Motor neuron (in vitro differentiated cells): ENCODE results near the gene MAP6. TPM values are rescaled to one million over a fixed set of nuclear protein-coding genes. Genes with fewer than 3 reads are reported as not detected.

Source experiments
- ATAC-seq, 8 experiments: fragments of 200-7000 bp; cut with Tn5 transposase; replicated peaks in 6 of 8; 2 replicates each; pipeline ENCODE4 v1.8.0; 2021; ENCODE audit warnings: mild to moderate bottlenecking in 8 of 8, moderate library complexity in 8 of 8
- H3K27ac ChIP-seq, 2 donors: fragments of 250-450 bp; sonication (Bioruptor Pico); 2 replicates each; pipeline ENCODE4 v1.9.0; 2021; ENCODE audit warnings: antibody characterized with exemption in 2 of 2, mild to moderate bottlenecking in 2 of 2, moderate library complexity in 1 of 2
- H3K4me1 ChIP-seq, 2 donors: fragments of 250-450 bp; sonication (Bioruptor Pico); replicated peaks in 1 of 2; 2 replicates each; pipeline ENCODE4 v1.6.1; 2021; ENCODE audit warnings: antibody characterized with exemption in 2 of 2, mild to moderate bottlenecking in 2 of 2, moderate library complexity in 1 of 2
- H3K4me3 ChIP-seq, 5 donors: fragments of 250-450 bp; sonication (Bioruptor Pico); 2 replicates each; pipeline ENCODE4 v1.9.0; 2021; ENCODE audit warnings: antibody characterized with exemption in 5 of 5, mild to moderate bottlenecking in 5 of 5, moderate library complexity in 4 of 5
- WGBS, 10 experiments: fragments of 450-650 bp; shearing (Covaris generic); methylation state at CpG; one replicate each; pipeline ENCODE4 v1.0.0; 2022; 5-methylcytosine and 5-hydroxymethylcytosine counted together
- in situ Hi-C, 9 experiments: fragments of 400-800 bp; cut with MboI; loops; one replicate each; pipeline ENCODE4 v1.15.0; 2021; ENCODE audit warnings: low sequenced_read_pairs in 9 of 9, low pct_unique_long_range_greater_than_20kb in 2 of 9; ENCODE audit not compliant: unreplicated experiment in 9 of 9
- total RNA-seq, 8 experiments: library from RNA; unstranded; fragments of 300-600 nt; gene quantifications; 2 replicates each; pipeline versions ENCODE4 v1.2.3 to v1.2.4, GENCODE V29; 2022

The MAP6 gene
- total RNA-seq, 8 experiments from 2014 or later: 0.31 to 128 (median 97.0) TPM

DNA sequence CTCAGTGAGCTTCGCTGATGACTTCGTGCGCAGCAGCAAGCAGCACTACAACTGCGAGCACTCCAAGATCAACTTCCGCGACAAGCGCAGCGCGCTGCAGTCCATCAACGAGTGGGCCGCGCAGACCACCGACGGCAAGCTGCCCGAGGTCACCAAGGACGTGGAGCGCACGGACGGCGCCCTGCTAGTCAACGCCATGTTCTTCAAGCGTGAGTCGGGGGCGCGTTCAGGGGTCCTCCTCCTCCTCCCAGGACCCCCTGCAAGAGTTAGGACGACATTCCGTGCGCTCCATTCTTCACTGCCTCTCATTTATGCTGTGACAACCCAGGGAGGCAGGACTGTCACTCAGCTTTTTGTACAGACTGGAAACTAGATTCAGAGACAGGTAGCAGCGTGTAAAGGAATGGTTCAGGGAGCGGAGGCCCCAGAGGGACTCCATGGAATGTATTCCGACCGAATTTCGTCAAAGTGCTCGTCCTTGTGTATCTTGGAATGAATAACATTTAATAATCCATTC, 102.0 kb downstream of the MAP6 start:
- H3K27ac ChIP-seq: no peak overlapping the region
- no peak for ATAC-seq

DNA sequence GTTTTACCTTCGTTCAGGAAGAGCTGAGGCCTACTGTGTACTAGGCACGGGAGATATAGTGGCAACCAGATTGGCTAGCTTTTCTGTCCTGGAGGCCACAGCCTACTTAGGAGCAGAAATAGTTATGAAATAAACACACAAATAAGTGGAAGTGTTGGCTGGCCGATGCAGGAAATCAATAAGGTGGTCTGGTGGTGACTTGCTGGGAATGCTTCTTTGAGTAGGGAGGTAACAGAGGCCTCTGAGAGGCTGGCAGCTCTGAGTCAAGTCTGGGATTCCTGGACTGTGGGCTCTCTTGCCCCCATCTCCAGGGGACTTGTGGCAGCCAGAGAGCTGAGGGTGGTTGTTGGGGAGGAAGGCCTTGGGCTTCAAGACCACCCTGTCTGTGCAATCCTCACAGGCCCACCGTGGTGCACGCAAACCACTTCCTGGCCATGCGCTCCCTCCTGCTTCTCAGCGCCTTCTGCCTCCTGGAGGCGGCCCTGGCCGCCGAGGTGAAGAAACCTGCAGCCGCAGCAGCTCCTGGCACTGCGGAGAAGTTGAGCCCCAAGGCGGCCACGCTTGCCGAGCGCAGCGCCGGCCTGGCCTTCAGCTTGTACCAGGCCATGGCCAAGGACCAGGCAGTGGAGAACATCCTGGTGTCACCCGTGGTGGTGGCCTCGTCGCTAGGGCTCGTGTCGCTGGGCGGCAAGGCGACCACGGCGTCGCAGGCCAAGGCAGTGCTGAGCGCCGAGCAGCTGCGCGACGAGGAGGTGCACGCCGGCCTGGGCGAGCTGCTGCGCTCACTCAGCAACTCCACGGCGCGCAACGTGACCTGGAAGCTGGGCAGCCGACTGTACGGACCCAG, 102.7 kb downstream of the MAP6 start:
- no peak overlapping the region for H3K27ac ChIP-seq
- no peak overlapping the region for H3K4me3 ChIP-seq
- H3K4me1 ChIP-seq: peaks cover 33% of the 10 kb centered on the region in 2 donors
- ATAC-seq: no peak
- in situ Hi-C loops: no loop called here
- 0 to 100% (median 51%) methylated on average over 1 to 16 of the region's 43 CpGs; no CpG with 5 or more reads in 3 of the 10 experiments for WGBS, 10 experiments

More for the DNA sequence above, 102.0 kb downstream of the MAP6 start:
- 80 to 99% (median 91%) methylated on average over 4 to 22 of the region's 34 CpGs; no CpG with 5 or more reads in 2 of the 10 experiments for WGBS, 10 experiments
- Histone ChIP-seq H3K4me3 (no peak overlapping the region), H3K4me1 (peaks cover 33% of the 10 kb centered on the region in 2 donors)
- in situ Hi-C loops: no loop called here

DNA sequence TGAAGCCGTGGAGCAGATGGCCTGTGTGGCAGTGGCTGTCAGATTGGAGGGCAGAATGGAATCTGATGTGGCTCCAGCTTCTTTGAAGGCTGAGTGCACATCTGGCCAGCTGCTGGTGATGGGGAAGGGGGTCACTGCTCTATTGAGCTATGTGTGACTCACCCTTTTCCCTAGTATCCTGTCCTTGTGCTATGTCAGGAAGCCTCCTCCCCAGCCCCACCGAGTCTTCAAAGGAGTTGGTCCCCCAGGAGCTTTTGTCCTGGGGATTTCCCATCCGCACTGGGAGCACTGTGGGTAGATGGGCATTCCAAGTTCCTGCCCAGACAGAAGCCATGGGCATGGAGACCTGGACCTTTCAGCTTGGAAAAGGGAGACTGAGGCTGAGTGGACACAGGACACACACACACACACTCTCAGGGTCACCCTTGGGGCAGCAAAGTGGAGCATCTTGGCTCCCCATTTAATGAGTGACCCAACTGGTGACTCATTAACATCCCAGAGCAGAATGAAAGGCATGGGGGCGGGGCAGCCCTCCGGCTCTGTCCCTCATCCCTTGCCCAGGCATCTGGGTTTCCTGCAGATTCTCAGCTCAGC, 103.5 kb downstream of the MAP6 start:
- Histone ChIP-seq H3K4me3 (no peak overlapping the region), H3K27ac (no peak overlapping the region), H3K4me1 (peaks cover 33% of the 10 kb centered on the region in 2 donors)
- ATAC-seq: peak in 6 of 8 experiments; percentile 5 to 16 (median 8)
- 20 to 67% methylated on average over 1 of the region's 5 CpGs; no CpG with 5 or more reads in 8 of the 10 experiments for WGBS, 10 experiments
- in situ Hi-C loops: no loop called here

DNA sequence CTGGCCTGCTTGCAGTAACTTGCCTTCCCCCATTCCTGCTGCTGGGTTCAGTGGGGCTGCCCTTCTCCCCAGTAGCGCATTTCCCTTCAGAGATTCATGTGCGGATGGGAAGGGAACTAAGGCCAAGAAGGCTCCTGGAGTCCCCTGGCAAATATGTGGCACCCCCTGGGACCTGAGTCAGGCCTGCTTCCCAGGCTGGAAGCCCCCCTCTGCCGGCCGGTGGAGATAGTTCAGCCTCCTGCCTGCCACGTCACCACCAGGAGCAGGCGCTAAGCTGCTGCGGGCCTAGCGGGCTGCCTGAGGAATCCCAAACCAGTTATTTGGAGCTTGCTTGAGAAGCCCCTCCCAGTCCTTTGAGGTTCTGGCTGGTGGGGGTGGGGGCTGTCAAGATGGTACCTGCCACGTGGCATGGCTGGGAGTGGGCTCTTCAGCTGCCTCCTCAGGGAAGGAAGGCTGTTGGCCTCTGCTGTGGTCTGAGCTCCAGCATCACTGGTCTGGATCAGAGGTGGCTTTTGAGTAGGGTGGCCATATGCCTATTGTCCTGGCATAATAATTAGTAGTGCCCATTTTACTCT, 104.8 kb downstream of the MAP6 start:
- 0 to 40% (median 9%) methylated on average over 1 to 6 of the region's 9 CpGs; no CpG with 5 or more reads in 5 of the 10 experiments for WGBS, 10 experiments
- peak; percentile 14 to 49 (median 26) for ATAC-seq
- H3K27ac ChIP-seq: peak overlapping the region; percentile 84 to 93
- peak overlapping the region; percentile 30 to 82 (median 53) for H3K4me3 ChIP-seq
- peaks cover 38 to 41% of the 10 kb centered on the region in 2 donors for H3K4me1 ChIP-seq
- in situ Hi-C loops: no loop called here

DNA sequence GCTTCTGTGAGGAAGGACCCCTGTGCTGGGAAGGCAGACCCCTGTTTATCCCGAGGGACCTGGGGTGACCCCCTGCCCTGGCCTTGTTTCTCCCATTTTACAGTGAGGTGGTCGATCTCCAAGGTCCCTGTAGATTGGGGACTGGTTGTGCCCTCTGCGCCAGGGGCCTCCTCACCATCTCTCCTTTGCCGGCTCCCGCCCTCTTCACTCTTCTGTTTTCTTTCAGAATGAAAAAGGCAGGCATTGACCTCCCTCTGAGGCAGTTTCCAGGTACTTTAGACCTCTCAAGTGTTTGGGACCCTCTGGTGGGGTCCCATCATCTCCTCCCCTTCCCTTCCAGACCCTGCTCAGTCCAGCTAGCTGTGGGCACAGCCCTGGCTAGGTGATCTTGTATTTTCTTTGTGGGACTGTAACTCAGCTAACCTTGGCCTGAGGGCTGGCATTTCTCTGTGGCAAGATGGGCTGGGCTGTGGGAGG, 105.3 kb downstream of the MAP6 start:
- Histone ChIP-seq H3K4me3 (peak overlapping the region; percentile 30 to 82 (median 53)), H3K4me1 (peaks cover 40 to 46% of the 10 kb centered on the region in 2 donors), H3K27ac (peak overlapping the region; percentile 84 to 93)
- ATAC-seq: peak in 3 of 8 experiments; percentile 0 to 1 (median 1)
- 0 to 35% (median 22%) methylated on average over 2 to 4 of the region's 5 CpGs; no CpG with 5 or more reads in 5 of the 10 experiments for whole genome bisulfite sequencing, 10 experiments
- in situ Hi-C loops: no loop called here

DNA sequence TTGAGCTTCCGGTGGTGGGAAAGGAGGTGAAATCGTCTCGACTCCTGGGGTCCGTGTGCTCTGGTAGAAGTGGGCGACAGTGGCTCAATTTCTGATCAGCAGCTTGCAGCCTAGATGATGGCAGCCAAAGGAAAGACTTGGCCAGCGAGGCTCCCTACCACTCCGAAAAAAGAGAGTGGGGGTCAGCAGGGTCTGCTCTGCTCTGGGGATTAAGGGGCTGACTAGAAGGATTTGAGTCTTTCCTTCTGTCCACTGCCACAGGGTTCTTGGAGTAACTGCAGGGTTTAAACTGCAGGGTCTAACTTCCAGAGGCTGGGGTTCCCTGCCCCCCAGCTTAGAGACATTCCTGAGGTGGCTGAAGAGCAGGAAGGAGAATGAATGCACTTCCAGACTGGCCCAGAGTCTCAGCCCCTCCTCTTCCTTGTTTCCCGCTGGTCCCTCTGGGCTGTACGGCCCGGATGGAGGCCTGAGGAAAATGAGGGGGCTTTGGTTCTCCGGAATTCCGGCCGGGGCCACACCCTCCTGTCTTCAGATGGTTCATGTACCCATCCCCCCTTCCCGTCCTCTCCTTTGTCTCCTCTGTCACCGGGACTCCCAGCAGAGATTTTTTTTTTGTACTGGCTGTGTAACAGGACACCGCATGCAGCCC, 105.9 kb downstream of the MAP6 start:
- peak; percentile 7 to 54 (median 38) for ATAC-seq
- H3K4me3 ChIP-seq: peak overlapping the region; percentile 30 to 82 (median 53)
- H3K27ac ChIP-seq: peak overlapping the region; percentile 84 to 93
- 0 to 6% (median 0%) methylated on average over 2 to 9 of the region's 16 CpGs; no CpG with 5 or more reads in 3 of the 10 experiments for WGBS, 10 experiments
- in situ Hi-C loops: no loop called here
- peaks cover 40 to 46% of the 10 kb centered on the region in 2 donors for H3K4me1 ChIP-seq

DNA sequence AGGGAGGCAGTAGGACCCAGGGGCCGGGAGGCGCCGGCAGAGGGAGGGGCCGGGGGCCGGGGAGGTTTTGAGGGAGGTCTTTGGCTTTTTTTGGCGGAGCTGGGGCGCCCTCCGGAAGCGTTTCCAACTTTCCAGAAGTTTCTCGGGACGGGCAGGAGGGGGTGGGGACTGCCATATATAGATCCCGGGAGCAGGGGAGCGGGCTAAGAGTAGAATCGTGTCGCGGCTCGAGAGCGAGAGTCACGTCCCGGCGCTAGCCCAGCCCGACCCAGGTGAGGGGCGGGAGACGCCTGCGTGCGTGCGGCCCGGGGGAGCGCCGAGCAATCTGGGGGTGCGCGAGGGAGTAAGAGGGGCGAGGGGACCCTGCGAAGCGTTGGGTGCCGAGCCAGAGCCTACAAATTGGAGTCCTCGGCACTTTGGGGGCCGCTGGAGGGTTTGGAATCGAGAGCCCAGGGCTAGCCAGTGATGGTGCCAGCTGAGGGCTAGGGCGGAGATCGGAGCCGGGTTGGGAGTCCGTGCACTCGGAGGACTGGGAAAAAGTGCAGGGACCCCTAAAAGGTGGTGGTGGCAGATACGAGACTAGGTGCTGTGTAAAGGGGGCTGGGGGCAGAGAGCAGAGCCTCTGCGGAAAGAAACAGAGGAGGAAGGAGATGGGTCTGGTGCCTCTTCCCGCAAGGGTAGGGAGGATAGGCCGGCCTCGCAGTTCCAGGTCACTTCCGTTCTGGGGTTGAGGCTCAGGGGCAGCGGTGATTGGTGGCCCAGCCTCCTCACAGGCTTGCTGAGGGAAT, 106.6 kb downstream of the MAP6 start, which contains the start of gene SERPINH1:
Gene SERPINH1, plus strand, starts transcription at position 206 of the 788 bp plus-strand sequence. CDS start 4,097 bp downstream, outside the sequence.
- 0 to 20% (median 0%) methylated on average over 1 to 7 of the region's 51 CpGs; no CpG with 5 or more reads in 5 of the 10 experiments for WGBS, 10 experiments
- Histone ChIP-seq H3K4me1 (peaks cover 40 to 46% of the 10 kb centered on the region in 2 donors), H3K4me3 (peak within 1 kb of the TSS; percentile 30 to 82 (median 53)), H3K27ac (peak within 1 kb of the TSS; percentile 84 to 93)
- in situ Hi-C loops: no loop called here
- peak; percentile 47 to 84 (median 68) for ATAC-seq

DNA sequence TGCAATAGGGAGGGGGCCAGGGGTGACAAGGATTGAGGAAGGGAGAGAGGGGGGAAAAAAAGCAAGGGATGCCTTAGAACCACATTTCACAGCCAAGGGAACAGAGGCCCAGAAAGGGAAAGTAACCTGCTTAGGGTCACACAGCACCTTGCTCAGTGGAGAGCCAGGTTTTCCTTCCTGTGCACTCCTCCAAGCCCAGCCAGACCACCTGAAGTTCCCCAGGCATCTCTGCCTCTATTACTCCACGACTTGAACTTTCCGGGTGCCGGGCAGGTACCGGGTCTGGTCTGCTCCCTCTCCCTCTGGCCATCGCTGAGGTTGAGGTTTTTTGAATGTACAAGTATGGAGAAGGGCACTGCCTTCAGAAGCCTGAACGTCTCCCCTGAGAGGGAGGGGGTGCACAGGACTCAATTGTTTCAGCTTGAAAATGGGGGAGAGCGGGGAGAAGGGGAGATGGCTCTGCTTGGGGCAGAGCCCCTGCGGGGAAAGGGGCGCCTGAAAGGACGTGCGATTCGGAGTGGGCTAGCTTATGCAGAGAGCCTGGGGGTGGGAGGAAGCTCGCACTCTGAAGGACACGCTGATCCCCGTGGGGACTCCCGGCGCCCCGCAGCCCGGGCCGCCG, 107.3 kb downstream of the MAP6 start:
- peak overlapping the region; percentile 30 to 82 (median 53) for H3K4me3 ChIP-seq
- WGBS, 10 experiments: no CpG with 5 or more reads among the region's 21 CpGs
- ATAC-seq: no peak
- H3K4me1 ChIP-seq: peaks cover 40 to 46% of the 10 kb centered on the region in 2 donors
- H3K27ac ChIP-seq: peak overlapping the region; percentile 84 to 93
- in situ Hi-C loops: no loop called here

DNA sequence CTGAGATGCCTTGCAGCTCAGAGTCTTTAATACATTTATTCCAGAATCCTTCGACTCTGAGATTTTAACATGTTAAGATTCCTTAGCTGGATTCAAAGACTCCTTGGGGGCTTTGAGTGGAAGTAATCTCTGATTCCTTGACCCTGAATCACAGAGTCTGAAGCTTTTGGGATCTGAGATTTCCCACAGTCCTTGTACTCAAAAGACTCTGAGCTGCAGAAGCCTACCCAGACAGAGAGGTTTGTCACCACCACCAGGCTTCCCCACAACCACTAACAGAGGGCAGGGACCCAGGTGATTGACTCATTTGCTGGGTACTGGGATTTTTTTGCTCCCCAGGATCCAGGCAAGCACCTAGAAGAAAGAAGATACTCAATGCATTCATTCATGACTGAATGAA, 108.2 kb downstream of the MAP6 start:
- in situ Hi-C loops: no loop called here
- WGBS, 10 experiments: 0 to 100% (median 88%) methylated on average over 1 of the region's 1 CpG; no CpG with 5 or more reads in 6 of the 10 experiments
- Histone ChIP-seq H3K4me3 (no peak overlapping the region), H3K4me1 (peaks cover 35 to 42% of the 10 kb centered on the region in 2 donors), H3K27ac (no peak overlapping the region)
- no peak for ATAC-seq

DNA sequence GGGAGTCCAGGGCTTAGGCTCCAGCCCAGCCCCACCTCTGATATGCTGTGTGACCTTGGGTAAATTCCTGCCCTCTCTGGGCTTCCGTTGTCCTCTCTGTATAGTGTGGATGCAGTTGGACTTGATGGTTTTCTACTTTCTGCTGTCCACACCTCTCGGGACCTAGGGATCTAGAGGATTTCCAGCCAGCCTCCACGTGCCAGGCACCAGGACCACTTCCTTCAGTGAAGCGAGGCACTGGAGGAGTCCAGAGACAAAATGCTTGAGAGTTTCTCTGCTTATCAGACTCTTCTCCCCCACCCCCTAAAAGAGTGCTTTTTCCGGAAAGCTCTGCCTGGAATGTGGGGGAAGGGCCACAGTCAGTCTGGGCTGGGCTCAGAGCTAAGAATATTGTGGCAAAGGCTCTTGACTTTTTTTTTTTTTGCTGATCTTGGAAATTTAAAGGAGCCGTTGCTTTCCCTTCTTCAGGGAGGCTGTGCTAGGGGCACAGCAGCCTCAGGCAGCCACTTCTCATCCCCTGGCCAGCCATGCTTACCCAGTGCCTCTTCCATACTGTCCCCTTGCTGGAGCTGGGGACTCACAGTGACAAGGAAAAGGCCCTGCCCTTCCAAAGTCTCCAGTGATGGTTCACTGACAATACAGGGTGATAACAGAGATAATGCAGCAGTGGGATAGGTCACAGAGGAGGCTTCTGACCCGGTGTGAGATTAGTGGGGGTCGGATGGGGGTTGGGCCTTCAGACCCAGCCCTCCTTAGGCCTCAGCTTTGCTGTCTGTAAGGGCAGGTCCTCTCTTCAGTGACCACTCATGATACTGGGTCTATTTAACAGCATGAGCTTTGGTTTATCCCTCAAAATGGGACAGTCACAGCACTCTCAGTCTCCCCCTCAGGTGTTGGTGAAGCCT, 109.6 kb downstream of the MAP6 start:
- peak overlapping the region in 1 of 2 donors; percentile 22 for H3K27ac ChIP-seq
- H3K4me1 ChIP-seq: peaks cover 32 to 40% of the 10 kb centered on the region in 2 donors
- 0 to 86% (median 68%) methylated on average over 1 to 4 of the region's 8 CpGs; no CpG with 5 or more reads in 4 of the 10 experiments for WGBS, 10 experiments
- peak in 2 of 8 experiments; percentile 3 to 6 for ATAC-seq
- in situ Hi-C loops: no loop called here
- H3K4me3 ChIP-seq: no peak overlapping the region
